ENCODE results near the gene TTN.
A peak's percentile ranks its signal among the peaks of the same experiment; 100 is the strongest.

TTN gene

DNA sequence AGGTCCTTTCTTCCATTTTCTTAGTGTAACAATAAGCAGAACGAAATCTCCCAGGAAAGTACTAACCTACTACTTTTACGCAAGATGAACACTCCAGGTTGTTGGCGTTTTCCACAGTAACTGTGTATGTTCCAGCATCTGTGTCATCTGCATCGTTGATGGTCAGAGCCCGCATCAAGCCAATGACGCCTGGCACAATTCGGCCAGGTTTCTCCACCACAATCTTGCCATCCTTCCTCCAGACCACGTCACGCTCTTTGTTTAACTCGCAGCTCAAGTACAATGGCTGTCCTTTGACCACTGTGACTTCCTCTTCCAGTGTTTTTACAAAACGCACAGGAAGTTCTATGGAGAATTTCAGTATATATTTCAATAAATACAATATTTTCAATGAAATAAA lies 171.3 kb downstream of the TTN start:
- DNase-seq = no peak

GRCh38 chr2:178632729-178633128 lies 174.5 kb downstream of the TTN start:
- no peak for DNase-seq

DNA sequence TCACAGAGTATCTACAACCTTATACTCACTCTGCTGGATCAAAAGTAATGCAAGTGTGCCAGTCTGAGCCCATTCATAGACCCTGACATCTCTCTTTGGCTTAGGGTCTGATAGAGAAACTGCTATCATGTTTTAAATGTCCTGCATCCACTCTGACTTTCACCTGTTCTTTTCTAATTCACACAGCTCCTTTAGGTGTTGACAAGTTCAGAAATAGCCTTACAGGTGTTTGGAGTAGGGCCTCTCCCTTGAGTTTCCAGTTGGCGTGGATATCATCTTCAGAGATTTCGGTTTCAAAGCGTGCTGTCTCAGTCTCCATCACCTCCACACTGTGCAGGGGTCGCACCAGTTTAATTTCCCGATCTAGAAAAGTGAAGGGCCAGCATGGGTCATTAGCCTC lies 176.6 kb downstream of the TTN start:
- no peak for DNase-seq

- DNase-seq = no peak
Observed at GRCh38 chr2:178629463-178629862, 177.8 kb downstream of the TTN start.

GRCh38 chr2:178628605-178629004 lies 178.6 kb downstream of the TTN start:
- no peak for DNase-seq

GRCh38 chr2:178627401-178627800 lies 179.8 kb downstream of the TTN start:
- no peak for DNase-seq

DNA sequence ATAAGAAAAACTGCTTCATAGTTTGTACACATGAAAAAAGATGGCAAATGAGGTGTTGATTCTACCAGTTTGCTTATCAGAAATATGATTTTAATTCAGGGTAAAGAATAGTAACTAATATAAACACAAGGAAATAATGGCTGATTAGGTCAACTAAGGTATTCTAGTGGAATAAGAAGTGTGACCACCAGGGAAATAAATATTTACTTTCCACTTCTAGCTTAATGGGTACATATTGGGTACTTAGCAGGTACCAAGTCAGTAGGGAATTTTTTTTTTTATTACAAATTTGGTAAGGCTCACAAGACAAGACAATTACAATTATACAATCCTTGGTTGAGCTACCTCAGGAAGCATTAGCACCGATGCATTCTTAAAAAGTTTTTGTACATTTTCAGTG lies 191.3 kb downstream of the TTN start:
- no peak for DNase-seq

GRCh38 chr2:178602901-178603300 lies 204.3 kb downstream of the TTN start:
- no peak for DNase-seq

GRCh38 chr2:178592655-178593054 lies 214.6 kb downstream of the TTN start:
- no peak for DNase-seq

DNA sequence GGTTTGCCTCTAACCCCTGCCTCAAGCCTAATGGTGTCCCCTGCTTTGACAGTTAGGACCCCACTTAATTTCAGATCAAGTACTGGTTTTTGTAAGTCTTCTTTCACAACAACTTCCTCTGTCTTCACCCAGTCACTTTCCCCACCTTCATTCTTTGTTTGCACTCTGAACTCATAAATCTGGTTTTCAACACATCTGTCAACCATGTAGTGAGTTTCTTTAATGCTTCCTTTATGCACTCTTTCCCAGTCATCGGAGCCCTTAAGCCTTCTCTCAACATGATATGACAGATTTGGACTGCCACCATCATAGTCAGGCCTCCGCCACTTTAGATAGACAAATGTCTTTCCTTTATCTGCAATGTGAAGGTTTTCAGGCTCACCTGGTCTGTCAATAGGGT lies 217.9 kb downstream of the TTN start:
- no peak for DNase-seq

DNA sequence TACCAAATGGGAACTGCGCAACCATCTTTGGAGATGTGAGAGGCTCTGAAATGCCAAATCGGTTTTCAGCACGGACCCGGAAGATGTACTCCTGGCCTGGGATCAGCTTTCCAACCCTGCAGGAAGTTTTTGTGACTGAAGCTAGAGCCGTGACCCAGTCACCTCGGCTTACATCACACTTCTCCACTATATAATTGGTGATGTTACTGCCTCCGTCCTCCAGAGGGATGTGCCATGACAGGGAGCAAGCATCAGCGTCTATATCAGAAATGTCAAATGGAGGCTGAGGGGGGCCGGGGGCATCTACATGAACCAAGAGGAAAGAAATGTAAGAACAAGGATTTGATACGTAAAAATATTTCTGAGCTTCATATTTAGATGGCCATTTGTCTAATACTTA lies 222.6 kb downstream of the TTN start:
- DNase-seq = no peak

- peak; percentile 64 for DNase-seq
Observed at GRCh38 chr2:178579006-178579405, 228.2 kb downstream of the TTN start.

- no peak for DNase-seq
Observed at GRCh38 chr2:178574789-178575188, 232.4 kb downstream of the TTN start.

DNA sequence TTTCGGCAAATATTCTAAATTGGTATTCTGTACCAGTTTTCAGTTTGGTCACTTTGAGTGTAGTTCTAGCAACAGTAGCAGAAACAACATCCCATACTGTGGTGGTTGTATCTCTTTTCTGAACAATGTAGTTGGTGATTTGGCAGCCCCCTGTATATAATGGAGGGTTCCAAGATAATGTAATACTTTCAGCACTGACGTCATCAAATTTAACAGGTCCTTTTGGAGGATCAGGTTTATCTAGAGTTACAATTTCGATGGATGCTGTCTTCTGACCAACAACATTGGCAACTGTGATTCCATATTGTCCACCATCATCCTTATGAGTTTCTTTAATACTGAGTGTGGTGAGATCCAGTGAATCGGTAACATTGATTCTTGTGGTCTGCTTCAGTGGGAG lies 239.0 kb downstream of the TTN start:
- no peak for DNase-seq

GRCh38 chr2:178553047-178553446 lies 254.2 kb downstream of the TTN start:
- peak; percentile 86 for DNase-seq

DNA sequence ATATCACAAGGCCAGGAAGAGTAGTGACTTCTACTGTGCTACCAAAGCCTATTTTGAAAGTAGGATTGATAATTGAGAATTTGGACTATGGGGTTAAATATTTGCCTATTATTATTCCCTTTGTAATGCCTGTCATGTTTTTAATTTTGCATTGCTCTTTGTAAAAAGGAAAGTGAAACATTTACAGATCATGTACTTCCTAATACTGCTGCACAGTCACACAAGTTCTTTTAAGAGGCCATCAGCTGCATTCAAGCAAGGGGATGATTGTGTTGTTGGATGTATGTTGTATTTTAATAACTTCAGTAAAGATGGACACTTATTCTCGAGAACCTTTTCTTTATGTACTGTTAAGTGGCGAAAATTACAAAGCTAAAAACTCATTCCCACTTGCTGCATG lies 256.9 kb downstream of the TTN start:
- no peak for DNase-seq

DNA sequence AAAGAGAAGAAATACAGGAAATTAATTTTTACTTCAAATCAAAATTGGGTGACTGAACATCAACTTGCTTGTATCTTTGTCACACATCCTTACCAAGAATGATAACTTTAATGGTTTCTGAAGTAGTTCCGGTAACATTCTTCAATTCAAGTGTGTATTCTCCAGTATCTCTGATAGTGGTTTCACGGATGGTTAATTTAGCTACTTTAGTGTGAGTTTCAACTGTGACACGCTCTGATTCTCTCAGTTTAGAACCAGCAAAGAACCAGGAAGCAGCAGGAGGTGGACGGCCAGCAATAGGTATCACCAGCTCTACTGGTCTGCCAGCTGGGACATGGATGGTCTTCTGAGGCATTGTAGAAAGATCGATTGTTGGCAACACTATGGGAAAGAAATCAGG lies 264.7 kb downstream of the TTN start:
- no peak for DNase-seq

DNA sequence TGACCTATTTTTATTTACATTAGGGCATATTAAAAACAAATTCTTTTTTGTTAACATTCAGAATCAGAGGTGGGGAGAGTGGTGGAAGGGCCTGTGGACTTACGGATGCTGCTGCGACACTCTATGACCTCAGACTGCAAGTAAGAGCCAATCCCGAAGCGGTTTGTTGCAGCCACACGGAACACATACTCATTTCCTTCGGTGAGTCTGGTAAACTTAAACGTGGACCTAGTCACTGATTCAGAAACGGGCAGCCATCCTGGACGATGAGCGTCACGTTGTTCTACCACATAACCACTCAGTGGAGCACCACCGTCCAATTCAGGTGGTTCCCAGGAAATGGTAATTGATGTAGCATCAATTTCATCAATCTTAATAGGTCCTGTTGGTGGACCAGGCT lies 265.1 kb downstream of the TTN start:
- no peak for DNase-seq

DNA sequence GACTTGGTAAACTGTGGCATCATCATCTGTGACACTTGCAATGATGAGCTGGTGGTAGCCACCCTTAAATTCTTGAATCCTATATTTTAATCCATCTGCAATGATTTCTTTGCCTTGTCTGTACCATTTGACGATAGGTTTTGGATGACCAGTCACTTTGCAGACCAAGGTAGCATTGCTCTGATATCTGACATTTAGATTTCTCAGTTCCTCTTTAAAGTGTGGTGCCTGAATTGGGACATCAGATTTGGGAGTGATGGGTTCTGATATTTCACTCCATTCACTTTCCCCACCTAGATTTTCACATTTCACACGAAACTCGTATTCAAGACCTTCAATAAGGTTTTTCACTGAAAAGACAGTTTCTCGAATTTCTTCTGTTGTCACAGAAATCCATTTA lies 271.2 kb downstream of the TTN start:
- no peak for DNase-seq

DNA sequence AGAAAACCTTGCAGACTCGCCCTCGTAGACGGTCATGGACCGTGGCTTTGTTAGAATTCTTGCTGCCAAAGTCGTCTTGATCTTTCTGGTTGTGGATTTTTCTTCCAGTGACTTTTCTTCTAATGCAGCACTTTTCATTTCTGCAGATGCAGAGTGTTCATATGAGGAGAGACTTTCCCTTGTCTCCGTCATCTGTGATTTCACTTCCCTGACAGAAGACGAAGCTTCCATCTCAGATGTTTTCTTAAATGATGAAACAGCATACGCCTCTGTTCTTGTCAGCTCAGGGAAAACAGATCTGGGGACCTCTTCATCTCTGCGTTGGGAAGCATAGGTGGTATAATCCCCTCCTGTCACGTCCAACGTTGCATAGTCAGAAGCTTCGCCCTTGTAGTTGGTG lies 276.1 kb downstream of the TTN start:
- DNase-seq = no peak

DNA sequence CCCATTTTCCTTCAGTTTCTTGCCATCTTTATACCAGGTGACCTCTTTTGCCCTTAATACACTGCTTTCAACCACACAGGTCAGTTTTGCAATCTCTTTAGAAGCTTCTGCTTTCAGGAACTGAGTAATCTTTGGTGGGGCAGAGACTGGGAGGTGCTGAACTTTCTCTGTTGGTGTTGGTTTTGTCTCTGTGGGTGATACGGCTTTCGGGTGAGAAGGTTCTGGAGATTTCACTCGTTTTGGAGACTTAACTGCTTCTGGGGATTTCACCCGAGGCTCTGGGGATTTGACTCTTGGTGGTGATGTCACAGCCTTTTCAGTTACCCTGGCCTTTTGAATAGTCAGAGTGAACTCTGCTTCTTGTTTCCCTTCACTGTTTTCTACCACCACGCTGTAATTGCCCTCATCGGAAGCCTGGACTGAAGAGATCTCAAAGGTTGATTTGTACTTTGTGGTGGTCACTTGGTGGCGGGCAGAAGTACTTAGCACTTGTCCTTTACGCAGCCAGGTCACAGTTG lies 276.5 kb downstream of the TTN start:
- no peak for DNase-seq

GRCh38 chr2:178530131-178530530 lies 277.1 kb downstream of the TTN start:
- DNase-seq = no peak

DNA sequence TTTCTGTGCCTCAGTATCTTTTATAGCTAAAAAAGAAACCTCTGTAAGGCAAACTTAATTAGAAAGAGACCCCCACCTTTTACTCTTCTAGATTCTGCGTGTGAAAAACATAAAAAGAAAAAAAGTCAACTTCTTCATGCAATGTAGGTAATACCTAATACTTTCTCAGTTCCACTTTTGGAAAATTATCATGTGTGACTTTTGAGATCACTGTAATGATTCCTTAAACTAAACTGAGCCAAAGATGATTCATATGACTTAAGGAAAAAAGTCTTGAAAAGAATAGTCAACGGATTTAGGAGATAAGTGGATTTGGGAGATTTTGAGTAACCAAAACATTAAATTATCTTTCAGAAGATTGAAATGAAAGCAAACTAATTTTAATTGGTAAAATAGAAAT lies 278.0 kb downstream of the TTN start:
- no peak for DNase-seq

GRCh38 chr2:178528647-178529046 lies 278.6 kb downstream of the TTN start:
- DNase-seq = no peak

- no peak for DNase-seq
Observed at GRCh38 chr2:178527592-178527991, 279.6 kb downstream of the TTN start.

- no peak for DNase-seq
Observed at GRCh38 chr2:178526256-178526655, 281.0 kb downstream of the TTN start.

Measured in HCEC 1CT (cell line).